ENCODE measurements around the gene TOR1AIP1.

GRCh38 chr1:179924268-179924667, 42.2 kb downstream of the TOR1AIP1 start:
- TF ChIP-seq CTCF (IDR thresholded peaks at IDR 0.05), result no peak
- no peak for TF ChIP-seq POLR2A (IDR thresholded peaks at IDR 0.05)
